Psoas muscle (tissue), 8 donors: ENCODE measurements around the gene OTULINL. TPM values are rescaled to one million over a fixed set of nuclear protein-coding genes. Genes with fewer than 3 reads are reported as not detected.

Experiments
- ATAC-seq, 4 donors: fragments of 200-7000 bp; cut with Tn5 transposase; one replicate each; pipeline ENCODE4 v1.9.1; 2020; ENCODE audit warnings: moderate library complexity in 3 of 4, mild to moderate bottlenecking in 2 of 4
- DNase-seq, 2 donors: peaks; one replicate each; pipeline ENCODE4 v3.0.0-alpha.2; 2020
- H3K27ac ChIP-seq: fragments of 200-600 bp; one replicate; pipeline ENCODE4 v1.8.0; 2022
- H3K27me3 ChIP-seq, 3 donors: fragments of 200-600 bp in 1 of 3; one replicate each; pipeline versions ENCODE4 v1.6.1 to v1.8.0; 2013 to 2022; ENCODE audit warnings: low read length in 2 of 3, mild to moderate bottlenecking in 2 of 3, moderate library complexity in 1 of 3; ENCODE audit not compliant: insufficient read depth in 3 of 3
- H3K36me3 ChIP-seq, 2 donors: fragments of 200-600 bp in 1 of 2; one replicate each; pipeline versions ENCODE4 v1.6.1 to v1.8.0; 2013 to 2022; ENCODE audit warnings: low read depth in 1 of 2, mild to moderate bottlenecking in 1 of 2, moderate library complexity in 1 of 2; ENCODE audit not compliant: insufficient read depth in 1 of 2
- H3K4me1 ChIP-seq: fragments of 200-600 bp; one replicate; pipeline ENCODE4 v1.8.0; 2022
- H3K4me3 ChIP-seq: fragments of 200-600 bp; one replicate; pipeline ENCODE4 v1.8.0; 2022; ENCODE audit warnings: mild to moderate bottlenecking
- H3K9me3 ChIP-seq: fragments of 200-600 bp; one replicate; pipeline ENCODE4 v1.8.0; 2022
- CTCF ChIP-seq: fragments of 200-600 bp; IDR thresholded peaks from one replicate; pipeline ENCODE4 v1.8.0; 2022; ENCODE audit warnings: antibody characterized with exemption
- WGBS, 3 donors: extraction: QIAGEN DNeasy Blood & Tissue Kit; methylation state at CpG; one replicate each; pipeline versions ENCODE4 v1.1.6 to v1.1.7; 2013; 5-methylcytosine and 5-hydroxymethylcytosine counted together
- intact Hi-C, 2 donors: fragments of 100-400 bp; cut with DNase I; formaldehyde crosslinking; loops; one replicate each; pipeline versions ENCODE4 v1.11.0 to v1.14.2; 2022
- polyA plus RNA-seq, 3 donors: library from polyadenylated mRNA; stranded (reverse); fragments of 200-250 nt; gene quantifications; one replicate each; pipeline ENCODE4 v1.2.3, GENCODE V29; 2013
- total RNA-seq, 4 donors: library from RNA; stranded (reverse); fragmentation: NEBNext Ultra II Directional in 2 of 4; extraction: Animal tissue kit (Norgen Biotek cat#: 25700) in 2 of 4; gene quantifications; one replicate each; pipeline versions ENCODE4 v1.2.1 to v1.2.4, GENCODE V29; 2021 to 2023
- donor health status: healthy with polysubstance abuse.
- donor health status: DM: no; HTN: no; CAD: no; lungs with moderate emphysema.
- donor health status: Bipolar disorder and iron deficiency.
- donor health status: healthy.
- donor health status: DM: yes; HTN: yes; CAD: no.
- donor health status: DM: no; HTN: no; CAD: no.
- donor health status: DM: no; HTN: no; CAD: no.
- donor health status: DM: yes; HTN: yes; CAD: no.

OTULINL gene
- total and polyA plus RNA-seq, 7 donors = 0.15 to 3.2 (median 0.88) TPM

- Histone ChIP-seq H3K27me3 (no peaks in the 10 kb centered on the region), H3K4me1 (no peaks in the 10 kb centered on the region), H3K27ac (no peak overlapping the region), H3K36me3 (no peaks in the 10 kb centered on the region), H3K4me3 (no peak overlapping the region), H3K9me3 (no peaks in the 10 kb centered on the region)
- DNase-seq (no peak), ATAC-seq (no peak)
- WGBS, 3 donors = 80 to 84% (median 81%) methylated on average over 8 of the region's 8 CpGs
- intact Hi-C loops = no loop called here
- TF ChIP-seq CTCF = no peak
These were observed 25.5 kb downstream of the OTULINL start for GRCh38 chr5:14607104-14607503.

GRCh38 chr5:14608169-14608568 lies 26.6 kb downstream of the OTULINL start:
- H3K27ac ChIP-seq = no peak overlapping the region
- ATAC-seq (no peak), DNase-seq (no peak)
- no peaks in the 10 kb centered on the region for H3K27me3 ChIP-seq
- no peaks in the 10 kb centered on the region for H3K36me3 ChIP-seq
- no peak overlapping the region for H3K4me3 ChIP-seq
- TF ChIP-seq CTCF = no peak
- no peaks in the 10 kb centered on the region for H3K4me1 ChIP-seq
- H3K9me3 ChIP-seq = no peaks in the 10 kb centered on the region
- 26 to 41% (median 30%) methylated on average over 2 of the region's 2 CpGs for WGBS, 3 donors
- intact Hi-C loops = no loop called here

GRCh38 chr5:14611737-14612136 lies 30.1 kb downstream of the OTULINL start:
- Histone ChIP-seq H3K27ac (no peak overlapping the region), H3K9me3 (no peaks in the 10 kb centered on the region), H3K36me3 (no peaks in the 10 kb centered on the region), H3K27me3 (no peaks in the 10 kb centered on the region), H3K4me1 (no peaks in the 10 kb centered on the region), H3K4me3 (no peak overlapping the region)
- no peak for TF ChIP-seq CTCF
- no peak for DNase-seq
- intact Hi-C loops = no loop called here
- no peak for ATAC-seq
- 19 to 41% (median 22%) methylated on average over 2 of the region's 2 CpGs for WGBS, 3 donors

- no peak overlapping the region for H3K4me3 ChIP-seq
- no peak for TF ChIP-seq CTCF
- H3K27me3 ChIP-seq = no peaks in the 10 kb centered on the region
- H3K36me3 ChIP-seq = no peaks in the 10 kb centered on the region
- WGBS, 3 donors = 64 to 93% (median 87%) methylated on average over 5 of the region's 5 CpGs
- no peak for ATAC-seq
- H3K9me3 ChIP-seq = no peaks in the 10 kb centered on the region
- DNase-seq = no peak
- no peak overlapping the region for H3K27ac ChIP-seq
- intact Hi-C loops = no loop called here
- H3K4me1 ChIP-seq = no peaks in the 10 kb centered on the region
These were observed 32.9 kb downstream of the OTULINL start for GRCh38 chr5:14614490-14614889.

- intact Hi-C loops = no loop called here
- WGBS, 3 donors = 72 to 81% (median 78%) methylated on average over 4 of the region's 4 CpGs
- Histone ChIP-seq H3K4me1 (no peaks in the 10 kb centered on the region), H3K4me3 (no peak overlapping the region), H3K9me3 (no peaks in the 10 kb centered on the region), H3K27ac (no peak overlapping the region), H3K27me3 (no peaks in the 10 kb centered on the region), H3K36me3 (no peaks in the 10 kb centered on the region)
- no peak for TF ChIP-seq CTCF
- ATAC-seq = no peak
- DNase-seq = no peak
These were observed 33.8 kb downstream of the OTULINL start for GRCh38 chr5:14615365-14615764.
